PC-9 (cell line): Measurements from ENCODE around the gene DICER1. TPM values are rescaled to one million over a fixed set of nuclear protein-coding genes. Genes with fewer than 3 reads are reported as not detected.

Source experiments
- BruUV-seq: library from RNA; stranded (reverse); fragments of 400-500 nt; replicated peaks from 2 replicates; lab custom pipeline; 2021; lab: Mats Ljungman, UMichigan
- CTCF ChIA-PET: fragments of 300-600 bp; sonication (Branson Sonifier 250); formaldehyde crosslinking; loops from one replicate; lab custom pipeline; 2022; ENCODE audit warnings: antibody characterized with exemption; lab: Charles Lee
- POLR2A ChIA-PET: fragments of 300-600 bp; sonication (Branson Sonifier 250); formaldehyde crosslinking; loops from one replicate; lab custom pipeline; 2022; ENCODE audit warnings: antibody characterized with exemption; ENCODE audit not compliant: unreplicated experiment; lab: Charles Lee
- DNase-seq, 2 experiments: peaks; one replicate each; pipeline versions ENCODE4 v3.0.0 to v3.0.0-alpha.2; 2015 to 2022; ENCODE audit warnings: mixed read lengths in 1 of 2
- H2AFZ ChIP-seq: fragments of 200-600 bp; sonication (generic); 2 replicates; pipeline ENCODE4 v1.8.1; 2017; ENCODE audit warnings: antibody characterized with exemption
- H3F3A ChIP-seq: fragments of 200-600 bp; sonication (generic); 2 replicates; pipeline ENCODE4 v1.8.1; 2017; ENCODE audit warnings: antibody characterized with exemption, mild to moderate bottlenecking, low read depth; ENCODE audit not compliant: insufficient read depth
- H3K27ac ChIP-seq: fragments of 200-600 bp; sonication (generic); 2 replicates; pipeline ENCODE4 v1.6.1; 2016; ENCODE audit warnings: mixed run types
- H3K27me3 ChIP-seq: fragments of 200-600 bp; sonication (generic); 2 replicates; pipeline ENCODE4 v1.6.1; 2016; ENCODE audit warnings: low read depth, mixed run types; ENCODE audit not compliant: insufficient read depth
- H3K36me3 ChIP-seq: fragments of 200-600 bp; sonication (generic); 2 replicates; pipeline ENCODE4 v1.6.1; 2016; ENCODE audit warnings: low read depth, mixed run types
- H3K4me1 ChIP-seq: fragments of 200-600 bp; sonication (generic); replicated peaks from 2 replicates; pipeline ENCODE4 v1.6.1; 2016; ENCODE audit warnings: mixed run types; ENCODE audit not compliant: insufficient read depth
- H3K4me2 ChIP-seq: fragments of 200-600 bp; sonication (generic); 2 replicates; pipeline ENCODE4 v1.6.1; 2017; ENCODE audit warnings: mixed run types
- H3K4me3 ChIP-seq: fragments of 200-600 bp; sonication (generic); 2 replicates; pipeline ENCODE4 v1.6.1; 2016; ENCODE audit warnings: mixed run types
- H3K79me2 ChIP-seq: fragments of 200-600 bp; sonication (generic); 2 replicates; pipeline ENCODE4 v1.6.1; 2017; ENCODE audit warnings: low read depth, mixed run types
- H3K9me2 ChIP-seq: fragments of 200-600 bp; sonication (generic); 2 replicates; pipeline ENCODE4 v1.8.1; 2017; ENCODE audit warnings: mild to moderate bottlenecking; ENCODE audit not compliant: insufficient read depth
- H3K9me3 ChIP-seq: fragments of 200-600 bp; sonication (generic); 2 replicates; pipeline ENCODE4 v1.8.1; 2016; ENCODE audit warnings: low read depth; ENCODE audit not compliant: insufficient read depth
- H4K20me1 ChIP-seq: fragments of 200-600 bp; sonication (generic); 2 replicates; pipeline ENCODE4 v1.8.1; 2017; ENCODE audit not compliant: insufficient read depth
- EZH2 ChIP-seq: fragments of 200-600 bp; sonication (generic); IDR thresholded peaks from 2 replicates; pipeline ENCODE4 v1.8.0; 2017; ENCODE audit warnings: antibody characterized with exemption, low read depth
- intact Hi-C: fragments of 100-400 bp; cut with micrococcal nuclease; formaldehyde crosslinking; loops from one replicate; pipeline ENCODE4 v1.10.0; 2022; ENCODE audit not compliant: unreplicated experiment
- total RNA-seq: library from RNA; stranded (reverse); gene quantifications from 2 replicates; pipeline ENCODE4 v1.2.3, GENCODE V29; 2021
- TF ChIP-seq, protein P1 (sequence below): fragments of 200-600 bp; sonication (generic); conservative IDR thresholded peaks from 2 replicates; pipeline ENCODE4 v1.6.1; 2017; ENCODE audit warnings: mixed run types, antibody characterized with exemption, mild to moderate bottlenecking, moderate library complexity

DICER1 gene
- total RNA-seq, 1 experiment from 2014 or later, result 15.1 TPM

DNA sequence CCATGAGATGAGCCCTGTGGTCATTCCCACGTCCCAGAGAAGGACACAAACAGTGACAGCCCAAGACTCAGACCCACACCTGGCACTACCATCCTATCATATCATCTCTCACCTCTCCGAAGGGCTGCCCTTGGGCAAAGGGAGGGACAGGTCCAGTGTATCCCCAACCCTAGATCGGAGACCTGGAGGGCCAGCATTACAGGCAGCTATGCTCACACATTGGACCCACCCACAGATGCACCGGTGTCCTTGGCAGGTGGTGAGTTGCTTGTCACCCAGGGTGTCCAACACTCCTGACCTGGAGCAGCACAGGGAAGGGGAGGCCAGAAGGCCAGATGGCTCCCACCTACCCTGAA, 117.4 kb downstream of the DICER1 start:
- H3K9me2 ChIP-seq, result no peaks in the 10 kb centered on the region
- CTCF ChIA-PET, result no interaction called here
- H3K4me2 ChIP-seq, result no peak overlapping the region
- TF ChIP-seq, protein P1, sequence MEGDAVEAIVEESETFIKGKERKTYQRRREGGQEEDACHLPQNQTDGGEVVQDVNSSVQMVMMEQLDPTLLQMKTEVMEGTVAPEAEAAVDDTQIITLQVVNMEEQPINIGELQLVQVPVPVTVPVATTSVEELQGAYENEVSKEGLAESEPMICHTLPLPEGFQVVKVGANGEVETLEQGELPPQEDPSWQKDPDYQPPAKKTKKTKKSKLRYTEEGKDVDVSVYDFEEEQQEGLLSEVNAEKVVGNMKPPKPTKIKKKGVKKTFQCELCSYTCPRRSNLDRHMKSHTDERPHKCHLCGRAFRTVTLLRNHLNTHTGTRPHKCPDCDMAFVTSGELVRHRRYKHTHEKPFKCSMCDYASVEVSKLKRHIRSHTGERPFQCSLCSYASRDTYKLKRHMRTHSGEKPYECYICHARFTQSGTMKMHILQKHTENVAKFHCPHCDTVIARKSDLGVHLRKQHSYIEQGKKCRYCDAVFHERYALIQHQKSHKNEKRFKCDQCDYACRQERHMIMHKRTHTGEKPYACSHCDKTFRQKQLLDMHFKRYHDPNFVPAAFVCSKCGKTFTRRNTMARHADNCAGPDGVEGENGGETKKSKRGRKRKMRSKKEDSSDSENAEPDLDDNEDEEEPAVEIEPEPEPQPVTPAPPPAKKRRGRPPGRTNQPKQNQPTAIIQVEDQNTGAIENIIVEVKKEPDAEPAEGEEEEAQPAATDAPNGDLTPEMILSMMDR, result no peak
- TF ChIP-seq EZH2, result no peak
- no peaks in the 10 kb centered on the region for H3K36me3 ChIP-seq
- no peaks in the 10 kb centered on the region for H3K4me1 ChIP-seq
- H2AFZ ChIP-seq, result no peak overlapping the region
- POLR2A ChIA-PET, result no interaction called here
- H3K4me3 ChIP-seq, result no peak overlapping the region
- H3K9me3 ChIP-seq, result no peaks in the 10 kb centered on the region
- H4K20me1 ChIP-seq, result no peaks in the 10 kb centered on the region
- H3K27ac ChIP-seq, result no peak overlapping the region
- H3F3A ChIP-seq, result no peaks in the 10 kb centered on the region
- intact Hi-C loops, result no loop called here
- H3K79me2 ChIP-seq, result no peaks in the 10 kb centered on the region
- DNase-seq, result no peak
- H3K27me3 ChIP-seq, result peaks cover 77% of the 10 kb centered on the region
- BruUV-seq, result no TSS peak

DNA sequence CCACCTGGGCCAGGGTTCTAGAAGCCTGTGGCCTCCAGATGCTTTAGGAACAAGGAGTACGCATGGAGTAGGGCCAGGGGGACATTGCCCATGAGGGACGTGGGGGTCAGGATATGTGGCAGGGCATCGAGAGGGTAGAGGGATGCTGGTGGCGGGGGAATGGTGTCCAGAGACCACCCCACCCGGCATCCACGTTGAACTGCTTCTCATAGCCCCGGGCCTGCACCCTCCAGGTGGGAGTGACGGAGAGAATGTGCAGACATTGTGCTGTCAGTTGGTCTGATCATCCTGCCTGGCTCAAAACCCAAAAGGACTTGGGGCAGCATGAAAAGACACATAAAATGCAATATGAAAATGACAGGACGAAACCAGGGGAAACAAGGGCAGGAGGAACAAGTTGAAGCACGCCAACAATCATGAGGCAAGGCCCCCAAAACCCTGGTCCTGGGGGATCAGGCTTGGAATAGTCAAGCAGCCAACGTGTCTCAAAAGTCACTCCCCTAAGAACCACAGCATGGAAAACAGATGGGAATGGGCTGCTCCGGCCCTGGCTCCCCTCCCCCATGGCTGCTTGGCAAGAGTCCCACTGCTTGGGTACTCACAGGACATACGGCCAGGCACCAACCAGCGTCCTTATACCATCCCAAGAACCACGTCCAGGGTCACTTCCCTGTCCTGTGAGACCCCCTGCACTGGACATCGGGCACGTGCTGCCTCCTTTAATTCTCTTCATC, 117.9 kb downstream of the DICER1 start:
- peaks cover 71% of the 10 kb centered on the region for H3K27me3 ChIP-seq
- H3K79me2 ChIP-seq, result no peaks in the 10 kb centered on the region
- TF ChIP-seq EZH2, result no peak
- TF ChIP-seq, protein P1, result no peak
- H2AFZ ChIP-seq, result no peak overlapping the region
- no peaks in the 10 kb centered on the region for H4K20me1 ChIP-seq
- no peaks in the 10 kb centered on the region for H3F3A ChIP-seq
- DNase-seq, result no peak
- H3K4me3 ChIP-seq, result no peak overlapping the region
- ChIA-PET CTCF (no interaction called here), POLR2A (no interaction called here)
- H3K9me3 ChIP-seq, result no peaks in the 10 kb centered on the region
- H3K4me1 ChIP-seq, result no peaks in the 10 kb centered on the region
- H3K27ac ChIP-seq, result no peak overlapping the region
- no peaks in the 10 kb centered on the region for H3K36me3 ChIP-seq
- H3K4me2 ChIP-seq, result no peak overlapping the region
- BruUV-seq, result no TSS peak
- no peaks in the 10 kb centered on the region for H3K9me2 ChIP-seq
- intact Hi-C loops, result no loop called here

DNA sequence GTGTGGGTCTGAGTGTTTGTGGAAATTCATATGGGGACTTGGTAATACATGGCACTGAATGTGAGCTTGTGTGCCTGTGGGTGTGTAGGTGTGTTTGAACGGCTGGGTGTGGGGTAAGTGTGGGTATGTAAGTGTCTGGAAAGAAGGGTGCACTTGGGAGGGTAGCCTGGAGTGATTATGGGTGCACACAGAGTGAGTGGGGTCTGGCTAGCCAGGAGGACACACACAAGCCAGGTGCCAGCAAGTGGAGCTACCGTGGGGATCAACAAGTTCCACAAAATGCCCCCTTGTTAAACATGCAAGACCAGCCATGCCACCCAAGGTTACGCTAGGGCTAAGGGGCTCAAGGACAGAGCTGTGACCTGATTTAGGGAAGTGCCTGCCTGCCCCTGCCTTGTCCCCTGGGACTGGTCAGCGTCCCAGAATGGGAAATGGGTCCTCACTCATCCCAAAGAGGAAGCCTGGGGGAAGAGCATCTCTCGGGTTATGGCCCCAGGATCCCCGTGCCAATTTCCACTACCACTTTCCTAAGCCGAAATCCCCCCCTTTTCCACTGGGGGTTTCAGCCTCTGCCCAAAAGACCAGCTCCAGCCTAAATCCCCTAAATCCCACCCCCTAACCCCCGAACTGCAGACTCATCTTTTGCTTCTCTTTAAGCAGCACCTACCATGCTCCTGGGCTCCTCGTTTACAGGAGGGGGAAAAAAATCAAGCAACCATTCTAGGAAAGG, 118.6 kb downstream of the DICER1 start:
- intact Hi-C loops, result no loop called here
- peaks cover 64% of the 10 kb centered on the region for H3K27me3 ChIP-seq
- CTCF ChIA-PET, result no interaction called here
- no peak overlapping the region for H3K4me2 ChIP-seq
- H3K9me3 ChIP-seq, result no peaks in the 10 kb centered on the region
- no TSS peak for BruUV-seq
- H3K9me2 ChIP-seq, result no peaks in the 10 kb centered on the region
- H3K4me1 ChIP-seq, result no peaks in the 10 kb centered on the region
- no peak for DNase-seq
- no peak overlapping the region for H3K4me3 ChIP-seq
- H2AFZ ChIP-seq, result no peak overlapping the region
- H4K20me1 ChIP-seq, result no peaks in the 10 kb centered on the region
- POLR2A ChIA-PET, result no interaction called here
- H3F3A ChIP-seq, result no peaks in the 10 kb centered on the region
- H3K36me3 ChIP-seq, result no peaks in the 10 kb centered on the region
- H3K27ac ChIP-seq, result no peak overlapping the region
- TF ChIP-seq, protein P1, result no peak
- no peak for TF ChIP-seq EZH2
- H3K79me2 ChIP-seq, result no peaks in the 10 kb centered on the region
